Left cardiac atrium (tissue), 4 donors: Measurements from ENCODE around the gene UMOD. TPM values are rescaled to one million over a fixed set of nuclear protein-coding genes. Genes with fewer than 3 reads are reported as not detected.

Source experiments
- ATAC-seq, 2 donors: fragments of 200-7000 bp; cut with Tn5 transposase; one replicate each; pipeline ENCODE4 v1.9.1; 2020; ENCODE audit warnings: mild to moderate bottlenecking in 2 of 2, moderate library complexity in 2 of 2
- DNase-seq: peaks from one replicate; pipeline ENCODE4 v3.0.0-alpha.2; 2020
- intact Hi-C, 2 donors: fragments of 100-400 bp; cut with DNase I; formaldehyde crosslinking; loops; one replicate each; pipeline versions ENCODE4 v1.14.1 to v1.15.1; 2022 to 2023
- long read RNA-seq: library from polyadenylated mRNA; unstranded; transcript quantifications from one replicate; pipeline ENCODE4 v2.0.0, GENCODE V29; 2021
- total RNA-seq, 2 donors: library from RNA; stranded (reverse); fragmentation: NEBNext Ultra II Directional; extraction: Animal tissue kit (Norgen Biotek cat#: 25700); gene quantifications; one replicate each; pipeline ENCODE4 v1.2.1, GENCODE V29; 2021
- donor health status: DM: no; HTN: yes; CAD: no.
- donor health status: DM: no; HTN: yes; CAD: no; lungs with severe emphysema.
- donor health status: DM: yes; HTN: yes; CAD: no.
- donor health status: Dilated cardiomyopathy.

UMOD gene
- total RNA-seq, result not detected
- long read RNA-seq, result 0 reads

- ATAC-seq (no peak), DNase-seq (no peak)
- intact Hi-C loops, result no loop called here
Measured at GRCh38 chr16:20352615-20353014, at the start of gene UMOD. Gene UMOD (minus strand): TSS chr16:20352715. CDS start chr16:20350737, 1,978 bp downstream.

- intact Hi-C loops, result no loop called here
- DNase-seq, result no peak
- no peak for ATAC-seq
Measured at GRCh38 chr16:20401475-20402016, 49.0 kb upstream of the UMOD start.

- intact Hi-C loops, result no loop called here
- DNase-seq, result no peak
- no peak for ATAC-seq
Measured at GRCh38 chr16:20401066-20401465, 48.6 kb upstream of the UMOD start.

- intact Hi-C loops, result no loop called here
- ATAC-seq (no peak), DNase-seq (no peak)
Measured at GRCh38 chr16:20399185-20399584, 46.7 kb upstream of the UMOD start.

GRCh38 chr16:20398603-20399002 lies 46.1 kb upstream of the UMOD start:
- DNase-seq, result no peak
- ATAC-seq, result no peak

GRCh38 chr16:20397468-20398074 lies 45.1 kb upstream of the UMOD start:
- DNase-seq, result no peak
- intact Hi-C loops, result no loop called here
- ATAC-seq, result no peak

More at GRCh38 chr16:20398603-20399002, 46.1 kb upstream of the UMOD start:
- intact Hi-C loops, result no loop called here

- DNase-seq (no peak), ATAC-seq (no peak)
- intact Hi-C loops, result no loop called here
Measured at GRCh38 chr16:20396846-20397467, 44.4 kb upstream of the UMOD start.

GRCh38 chr16:20395946-20396345 lies 43.4 kb upstream of the UMOD start:
- no peak for DNase-seq
- intact Hi-C loops, result no loop called here
- ATAC-seq, result no peak

GRCh38 chr16:20393801-20394577 lies 41.5 kb upstream of the UMOD start:
- DNase-seq (no peak), ATAC-seq (peak in 1 of 2 donors; percentile 57)
- intact Hi-C loops, result no loop called here

GRCh38 chr16:20391045-20391444 lies 38.5 kb upstream of the UMOD start:
- DNase-seq (no peak), ATAC-seq (no peak)
- intact Hi-C loops, result no loop called here

GRCh38 chr16:20388854-20389253 lies 36.3 kb upstream of the UMOD start:
- intact Hi-C loops, result loop anchor here in 1 of 2 donors (10.0 kb wide), 1 partner anchor 474 kb away; no protein-coding TSS in a partner anchor
- no peak for ATAC-seq
- no peak for DNase-seq

- no peak for DNase-seq
- intact Hi-C loops, result loop anchor here in 1 of 2 donors (10.0 kb wide), 1 partner anchor 473 kb away; no protein-coding TSS in a partner anchor
- ATAC-seq, result no peak
Measured at GRCh38 chr16:20387978-20388377, 35.5 kb upstream of the UMOD start.

- intact Hi-C loops, result loop anchor here (2.0 to 10.0 kb wide), 2 partner anchors 471 to 477 kb away; no protein-coding TSS in a partner anchor
- DNase-seq (peak; percentile 62), ATAC-seq (peak; percentile 57 to 59)
Measured at GRCh38 chr16:20385844-20386832, 33.6 kb upstream of the UMOD start.

GRCh38 chr16:20383106-20384029 lies 30.9 kb upstream of the UMOD start:
- intact Hi-C loops, result loop anchor here (2.0 to 10.0 kb wide), 2 partner anchors 469 to 475 kb away; no protein-coding TSS in a partner anchor
- peak in 1 of 2 donors; percentile 78 for ATAC-seq
- peak; percentile 38 for DNase-seq

GRCh38 chr16:20382202-20382948 lies 29.9 kb upstream of the UMOD start:
- DNase-seq (no peak), ATAC-seq (no peak)
- intact Hi-C loops, result loop anchor here in 1 of 2 donors (10.0 kb wide), 1 partner anchor 468 kb away; no protein-coding TSS in a partner anchor

- DNase-seq (no peak), ATAC-seq (no peak)
- intact Hi-C loops, result loop anchor here in 1 of 2 donors (10.0 kb wide), 1 partner anchor 466 kb away; no protein-coding TSS in a partner anchor
Measured at GRCh38 chr16:20380782-20381181, 28.3 kb upstream of the UMOD start.

GRCh38 chr16:20377181-20377580 lies 24.7 kb upstream of the UMOD start:
- no peak for DNase-seq
- ATAC-seq, result no peak
- intact Hi-C loops, result no loop called here
